SK-N-SH (cell line): Measurements from ENCODE around the gene IARS2. TPM values are rescaled to one million over a fixed set of nuclear protein-coding genes. Genes with fewer than 3 reads are reported as not detected.

Experiments used
- CTCF ChIA-PET: fragments of 300-600, 350-600 bp; formaldehyde crosslinking; extraction: SDS; loops from one replicate; lab custom pipeline; 2021; lab: Yijun Ruan, JAX
- POLR2A ChIA-PET: fragments of 350-600 bp; sonication (Branson Sonifier 250); formaldehyde crosslinking; extraction: SDS; loops from one replicate; lab custom pipeline; 2020; ENCODE audit warnings: antibody characterized with exemption, inconsistent platforms; lab: Yijun Ruan, JAX
- DNase-seq: peaks from one replicate; pipeline ENCODE4 v3.0.0; 2012
- H2AFZ ChIP-seq: fragments of 200-600 bp; sonication (generic); 2 replicates; pipeline ENCODE4 v1.8.1; 2016; ENCODE audit warnings: antibody characterized with exemption, mild to moderate bottlenecking, low read depth
- H3F3A ChIP-seq: fragments of 200-600 bp; sonication (generic); replicated peaks from 2 replicates; pipeline ENCODE3; 2016; ENCODE audit warnings: antibody characterized with exemption, mild to moderate bottlenecking; ENCODE audit not compliant: insufficient read depth
- H3K27ac ChIP-seq, 2 experiments: fragments of 200-500 bp in 1 of 2; fragments of 200-600 bp in 1 of 2; sonication (Bioruptor generic) in 1 of 2; sonication (generic), shearing (Covaris generic) in 1 of 2; 2 replicates each; pipeline versions ENCODE4 v1.5.1 to v1.6.1; 2014 to 2016; ENCODE audit warnings: low read depth in 2 of 2, inconsistent platforms in 1 of 2, low read length in 1 of 2, mild to moderate bottlenecking in 1 of 2, mixed read lengths in 1 of 2
- H3K27me3 ChIP-seq: fragments of 200-600 bp; sonication (generic), shearing (Covaris generic); 2 replicates; pipeline ENCODE4 v1.6.1; 2016; ENCODE audit warnings: mixed run types; ENCODE audit not compliant: insufficient read depth
- H3K36me3 ChIP-seq, 2 experiments: fragments of 200-500 bp in 1 of 2; fragments of 200-600 bp in 1 of 2; sonication (Bioruptor generic) in 1 of 2; sonication (generic) in 1 of 2; replicated peaks in 1 of 2; 2 replicates each; pipeline versions ENCODE3 to v1.5.1; 2014 to 2016; ENCODE audit warnings: low read length in 1 of 2, mild to moderate bottlenecking in 1 of 2; ENCODE audit not compliant: insufficient read depth in 2 of 2, control insufficient read depth in 1 of 2
- H3K4me1 ChIP-seq, 2 experiments: fragments of 200-500 bp in 1 of 2; fragments of 200-600 bp in 1 of 2; sonication (Bioruptor generic) in 1 of 2; sonication (generic), shearing (Covaris generic) in 1 of 2; 2 replicates each; pipeline versions ENCODE4 v1.5.1 to v1.6.1; 2014 to 2016; ENCODE audit warnings: low read depth in 1 of 2, low read length in 1 of 2, mixed run types in 1 of 2; ENCODE audit not compliant: insufficient read depth in 2 of 2, control insufficient read depth in 1 of 2
- H3K4me2 ChIP-seq: fragments of 200-600 bp; sonication (generic), shearing (Covaris generic); 2 replicates; pipeline ENCODE4 v1.6.1; 2017; ENCODE audit warnings: mixed run types
- H3K4me3 ChIP-seq, 2 experiments: fragments of 200-500 bp in 1 of 2; fragments of 200-600 bp in 1 of 2; sonication (Bioruptor generic) in 1 of 2; sonication (generic), shearing (Covaris generic) in 1 of 2; 2 replicates each; pipeline versions ENCODE4 v1.5.1 to v1.8.1; 2014 to 2016; ENCODE audit warnings: low read depth in 2 of 2, inconsistent platforms in 1 of 2, low read length in 1 of 2, mild to moderate bottlenecking in 1 of 2, mixed read lengths in 1 of 2, moderate library complexity in 1 of 2
- H3K79me2 ChIP-seq: fragments of 200-600 bp; sonication (generic); 2 replicates; pipeline ENCODE4 v1.8.1; 2017; ENCODE audit warnings: mild to moderate bottlenecking; ENCODE audit not compliant: insufficient read depth
- H3K9ac ChIP-seq: fragments of 200-600 bp; sonication (generic); 2 replicates; pipeline ENCODE4 v1.6.1; 2017; ENCODE audit warnings: mixed run types
- H3K9me2 ChIP-seq: fragments of 200-600 bp; sonication (generic); 2 replicates; pipeline ENCODE4 v1.6.1; 2017; ENCODE audit warnings: mixed run types
- H3K9me3 ChIP-seq: fragments of 200-600 bp; sonication (generic); 2 replicates; pipeline ENCODE4 v1.6.1; 2017; ENCODE audit warnings: mixed run types, mild to moderate bottlenecking, moderate library complexity
- H4K20me1 ChIP-seq: fragments of 200-600 bp; sonication (generic); 2 replicates; pipeline ENCODE4 v1.6.1; 2017; ENCODE audit warnings: mild to moderate bottlenecking, mixed run types; ENCODE audit not compliant: insufficient read depth
- RFX5 ChIP-seq: IDR thresholded peaks from 2 replicates; pipeline ENCODE4 v1.6.1; 2012; ENCODE audit warnings: mild to moderate bottlenecking, improper control_type of control experiment, low read length
- polyA plus RNA-seq, 3 experiments: library from polyadenylated mRNA; depleted of rRNA; stranded (reverse); fragments of >200 nt; gene quantifications; 2 replicates each; pipeline ENCODE4 v1.2.3, GENCODE V29; 2012
- small RNA-seq, 7 experiments: library from RNA; depleted of rRNA; stranded (forward); fragments of <200 nt; gene quantifications; one replicate each; pipeline ENCODE3, GENCODE V24; 2012

Gene IARS2
- polyA plus RNA-seq, 1 of the 3 experiments (the other 2 are of a cell fraction): 25.7 TPM

- H2AFZ ChIP-seq: no peak overlapping the region
- H3K4me1 ChIP-seq: no peaks in the 10 kb centered on the region
- ChIA-PET CTCF (interaction anchor here (0.8 to 4.0 kb wide), 7 partner anchors 11 to 608 kb away, joined by 3 to 17 read pairs (median 4); no protein-coding TSS in a partner anchor), POLR2A (interaction anchor here (0.6 kb wide), 1 partner anchor 621 kb away, joined by 4 read pairs; no protein-coding TSS in a partner anchor)
- TF ChIP-seq RFX5: no peak
- H3K9ac ChIP-seq: no peak overlapping the region
- H3K9me2 ChIP-seq: no peaks in the 10 kb centered on the region
- peaks cover 52 to 75% of the 10 kb centered on the region in 2 experiments for H3K36me3 ChIP-seq
- H3K79me2 ChIP-seq: no peaks in the 10 kb centered on the region
- H3K4me3 ChIP-seq: no peak overlapping the region
- H4K20me1 ChIP-seq: no peaks in the 10 kb centered on the region
- H3K27ac ChIP-seq: no peak overlapping the region
- H3F3A ChIP-seq: peaks cover 10% of the 10 kb centered on the region
- no peak overlapping the region for H3K4me2 ChIP-seq
- no peak for DNase-seq
- H3K9me3 ChIP-seq: no peaks in the 10 kb centered on the region
- no peaks in the 10 kb centered on the region for H3K27me3 ChIP-seq
These were observed 101.8 kb downstream of the IARS2 start for GRCh38 chr1:220195701-220196100.

Small RNA genes within 50 kb of the gene (small RNA-seq; reads per million reads assigned to genes)
- gene MIR194-1 (0 to 2.8 (median 0.52) reads per million in 7 experiments), gene MIR215 (0 to 3.2 (median 1.6) reads per million in 7 experiments)

Other genes with a start within 250 kb of the IARS2 start
- gene SLC30A10, start 165.6 kb upstream of the IARS2 start, polyA plus RNA-seq (2012; rRNA removed): 0.02 TPM in 2 replicates
- gene EPRS1, start 47.6 kb upstream of the IARS2 start, polyA plus RNA-seq (2012; rRNA removed): 23.4 and 28.2 TPM in 2 replicates
- gene BPNT1, start 4.3 kb upstream of the IARS2 start, polyA plus RNA-seq (2012; rRNA removed): 44.6 and 62.5 TPM in 2 replicates
- gene RAB3GAP2, start 178.3 kb downstream of the IARS2 start, polyA plus RNA-seq (2012; rRNA removed): 9.3 and 11.7 TPM in 2 replicates